Measurements from ENCODE around the gene RRH. TPM values are rescaled to one million over a fixed set of nuclear protein-coding genes. Genes with fewer than 3 reads are reported as not detected.

RRH gene
- total RNA-seq, 2 experiments from 2014 or later = not detected

DNA sequence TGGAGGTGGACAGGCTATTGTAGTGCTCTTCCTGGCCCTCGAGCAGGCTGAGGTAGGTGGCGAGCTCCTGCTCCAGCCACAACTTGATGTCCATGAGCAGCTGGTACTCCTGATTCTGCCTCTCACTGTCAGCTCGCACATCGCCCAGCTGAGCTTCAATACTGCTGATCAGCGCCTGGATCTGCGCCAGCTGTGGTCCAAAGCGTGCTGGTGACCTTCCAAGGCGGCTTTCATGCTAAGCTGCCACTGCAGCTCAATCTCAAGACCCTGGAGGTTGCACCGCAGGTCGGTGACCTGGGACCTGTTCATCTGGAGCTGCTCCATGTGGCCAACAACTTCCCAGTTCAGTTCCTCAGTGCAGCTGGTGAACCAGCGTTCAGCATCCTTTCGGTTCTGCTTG lies 51.3 kb downstream of the RRH start:
- Mint-ChIP-seq H3K36me3 (no peaks in the 10 kb centered on the region), H3K4me3 (no peak overlapping the region), H3K27me3 (peaks cover 2% of the 10 kb centered on the region), H3K27ac (no peak overlapping the region), H3K4me1 (no peaks in the 10 kb centered on the region), H3K9me3 (no peaks in the 10 kb centered on the region)
- DNase-seq (no peak), ATAC-seq (ENCODE audit: low read depth) (no peak)
- POLR2A ChIA-PET = no interaction called here

GRCh38 chr4:109879636-109880314 lies 52.0 kb downstream of the RRH start:
- Mint-ChIP-seq H3K36me3 (no peaks in the 10 kb centered on the region), H3K27ac (no peak overlapping the region), H3K27me3 (peaks cover 2% of the 10 kb centered on the region), H3K4me1 (no peaks in the 10 kb centered on the region), H3K4me3 (no peak overlapping the region), H3K9me3 (no peaks in the 10 kb centered on the region)
- DNase-seq = no peak
- no peak for ATAC-seq (ENCODE audit: low read depth)
- POLR2A ChIA-PET = no interaction called here

DNA sequence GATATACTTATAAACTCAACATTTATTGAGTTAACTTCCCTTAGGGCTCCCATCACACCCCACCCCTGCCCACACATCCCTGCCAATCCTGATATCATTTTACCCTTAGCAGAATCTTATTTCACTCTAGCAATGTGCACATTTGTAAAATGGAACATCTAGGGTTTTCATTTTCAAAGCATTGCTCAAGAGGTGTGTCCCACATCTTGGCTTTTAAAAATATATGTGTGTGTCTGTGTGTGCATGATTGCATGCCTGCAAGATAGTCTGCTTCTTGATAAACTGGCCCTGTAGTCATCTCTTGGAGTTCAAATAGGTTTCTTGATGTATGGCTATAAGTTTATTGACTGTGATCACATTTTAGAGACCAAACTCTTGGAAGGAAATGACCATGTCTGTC lies 58.5 kb downstream of the RRH start:
- POLR2A ChIA-PET = no interaction called here
- H3K36me3 Mint-ChIP-seq = no peaks in the 10 kb centered on the region
- no peak for DNase-seq
- H3K9me3 Mint-ChIP-seq = no peaks in the 10 kb centered on the region
- no peak overlapping the region for H3K27ac Mint-ChIP-seq
- no peaks in the 10 kb centered on the region for H3K4me1 Mint-ChIP-seq
- H3K27me3 Mint-ChIP-seq = peaks cover 7% of the 10 kb centered on the region
- no peak for ATAC-seq (ENCODE audit: low read depth)
- no peak overlapping the region for H3K4me3 Mint-ChIP-seq

- no peak overlapping the region for H3K27ac Mint-ChIP-seq
- H3K27me3 Mint-ChIP-seq = peaks cover 7% of the 10 kb centered on the region
- no peaks in the 10 kb centered on the region for H3K4me1 Mint-ChIP-seq
- no peaks in the 10 kb centered on the region for H3K36me3 Mint-ChIP-seq
- POLR2A ChIA-PET = no interaction called here
- H3K9me3 Mint-ChIP-seq = no peaks in the 10 kb centered on the region
- ATAC-seq (ENCODE audit: low read depth) (no peak), DNase-seq (no peak)
- H3K4me3 Mint-ChIP-seq = no peak overlapping the region
These were observed 59.3 kb downstream of the RRH start for GRCh38 chr4:109887071-109887470.

DNA sequence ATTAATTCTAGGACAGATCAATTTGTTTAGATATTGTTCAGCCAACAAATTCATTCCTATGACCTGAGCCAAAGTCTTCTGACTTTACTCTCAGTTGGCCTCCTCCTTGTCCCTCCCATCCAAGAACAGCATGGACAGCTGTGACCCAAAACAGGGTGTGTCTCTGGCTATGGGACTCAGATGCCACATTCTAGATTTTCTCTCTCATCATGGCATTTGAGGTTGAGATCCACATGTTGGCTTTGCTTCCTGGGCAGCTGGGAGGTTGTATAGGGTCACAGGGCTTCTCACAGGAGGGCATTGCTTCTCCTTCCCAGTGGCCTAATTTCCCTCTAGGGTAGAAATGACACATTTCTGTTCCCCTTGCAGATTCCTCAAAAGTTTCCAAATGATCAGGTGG lies 62.3 kb downstream of the RRH start:
- POLR2A ChIA-PET = no interaction called here
- H3K4me3 Mint-ChIP-seq = no peak overlapping the region
- no peak for DNase-seq
- H3K9me3 Mint-ChIP-seq = peaks cover 2% of the 10 kb centered on the region
- no peaks in the 10 kb centered on the region for H3K36me3 Mint-ChIP-seq
- H3K27me3 Mint-ChIP-seq = peaks cover 2% of the 10 kb centered on the region
- ATAC-seq (ENCODE audit: low read depth) = no peak
- H3K4me1 Mint-ChIP-seq = no peaks in the 10 kb centered on the region
- no peak overlapping the region for H3K27ac Mint-ChIP-seq

Other genes with a start within 250 kb of the RRH start
- 10 to 100 TPM; 25.5 to 35.5 TPM for gene CASP6, start 124.5 kb upstream of the RRH start, total RNA-seq
- gene PLA2G12A, start 97.9 kb upstream of the RRH start, total RNA-seq = 10 to 100 TPM; 15.7 to 16.4 TPM
- not detected for gene CFI, start 26.0 kb upstream of the RRH start, total RNA-seq
- gene GAR1, start 12.2 kb upstream of the RRH start, total RNA-seq = 10 to 100 TPM; 18.2 to 22.7 TPM
- gene LRIT3, start 20.1 kb downstream of the RRH start, total RNA-seq = under 1 TPM in 1 of 2 experiments, not detected in 1; 0.17 TPM
- gene EGF, start 84.9 kb downstream of the RRH start, total RNA-seq = not detected